ENCODE results near the gene RIMS4. TPM values are rescaled to one million over a fixed set of nuclear protein-coding genes. Genes with fewer than 3 reads are reported as not detected.

Gene RIMS4
- total and polyA plus RNA-seq, 9 donors, result 5.7 to 13.2 (median 10.1) TPM

GRCh38 chr20:44800391-44801046 lies 9.8 kb downstream of the RIMS4 start:
- 40% methylated on average over 2 of the region's 8 CpGs for WGBS (ENCODE audit: insufficient coverage)
- Histone ChIP-seq H3K36me3 (ENCODE audit: control insufficient read depth, insufficient read depth, low read length) (no peaks in the 10 kb centered on the region), H3K4me1 (ENCODE audit: control insufficient read depth, insufficient read depth, low read length) (peaks cover 34% of the 10 kb centered on the region)

GRCh38 chr20:44799691-44800090 lies 10.7 kb downstream of the RIMS4 start:
- Histone ChIP-seq H3K27me3 (ENCODE audit: control insufficient read depth, insufficient read depth, low read length) (no peaks in the 10 kb centered on the region), H3K9me3 (replicated peaks; ENCODE audit: control insufficient read depth, low read depth, low read length) (no peaks in the 10 kb centered on the region), H3K4me3 (ENCODE audit: low read length) (no peak overlapping the region), H3K4me1 (ENCODE audit: control insufficient read depth, insufficient read depth, low read length) (peaks cover 26% of the 10 kb centered on the region), H3K27ac (ENCODE audit: low read length) (no peak overlapping the region), H3K36me3 (ENCODE audit: control insufficient read depth, insufficient read depth, low read length) (no peaks in the 10 kb centered on the region)
- DNase-seq, result no peak
- 70% methylated on average over 2 of the region's 5 CpGs for WGBS (ENCODE audit: insufficient coverage)

More at GRCh38 chr20:44800391-44801046, 9.8 kb downstream of the RIMS4 start:
- H3K27ac ChIP-seq (ENCODE audit: low read length), result no peak overlapping the region
- H3K4me3 ChIP-seq (ENCODE audit: low read length), result no peak overlapping the region
- no peaks in the 10 kb centered on the region for H3K27me3 ChIP-seq (ENCODE audit: control insufficient read depth, insufficient read depth, low read length)
- no peak for DNase-seq
- no peaks in the 10 kb centered on the region for H3K9me3 ChIP-seq (replicated peaks; ENCODE audit: control insufficient read depth, low read depth, low read length)

GRCh38 chr20:44796758-44797457 lies 13.4 kb downstream of the RIMS4 start:
- DNase-seq, result no peak
- Histone ChIP-seq H3K9me3 (replicated peaks; ENCODE audit: control insufficient read depth, low read depth, low read length) (no peaks in the 10 kb centered on the region), H3K36me3 (ENCODE audit: control insufficient read depth, insufficient read depth, low read length) (no peaks in the 10 kb centered on the region), H3K27me3 (ENCODE audit: control insufficient read depth, insufficient read depth, low read length) (no peaks in the 10 kb centered on the region), H3K27ac (ENCODE audit: low read length) (no peak overlapping the region), H3K4me1 (ENCODE audit: control insufficient read depth, insufficient read depth, low read length) (peaks cover 9% of the 10 kb centered on the region), H3K4me3 (ENCODE audit: low read length) (no peak overlapping the region)
- no CpG with 5 or more reads among the region's 3 CpGs for WGBS (ENCODE audit: insufficient coverage)

GRCh38 chr20:44796311-44796710 lies 14.0 kb downstream of the RIMS4 start:
- H3K4me1 ChIP-seq (ENCODE audit: control insufficient read depth, insufficient read depth, low read length), result peaks cover 9% of the 10 kb centered on the region
- H3K27ac ChIP-seq (ENCODE audit: low read length), result no peak overlapping the region
- DNase-seq, result no peak
- no peaks in the 10 kb centered on the region for H3K36me3 ChIP-seq (ENCODE audit: control insufficient read depth, insufficient read depth, low read length)
- H3K9me3 ChIP-seq (replicated peaks; ENCODE audit: control insufficient read depth, low read depth, low read length), result no peaks in the 10 kb centered on the region
- H3K27me3 ChIP-seq (ENCODE audit: control insufficient read depth, insufficient read depth, low read length), result no peaks in the 10 kb centered on the region
- H3K4me3 ChIP-seq (ENCODE audit: low read length), result no peak overlapping the region

GRCh38 chr20:44795836-44796235 lies 14.5 kb downstream of the RIMS4 start:
- no peak overlapping the region for H3K4me3 ChIP-seq (ENCODE audit: low read length)
- DNase-seq, result no peak

GRCh38 chr20:44792796-44793195 lies 17.6 kb downstream of the RIMS4 start:
- WGBS (ENCODE audit: insufficient coverage), result 86% methylated on average over 3 of the region's 7 CpGs
- H3K4me1 ChIP-seq (ENCODE audit: control insufficient read depth, insufficient read depth, low read length), result peaks cover 13% of the 10 kb centered on the region
- no peaks in the 10 kb centered on the region for H3K27me3 ChIP-seq (ENCODE audit: control insufficient read depth, insufficient read depth, low read length)
- H3K4me3 ChIP-seq (ENCODE audit: low read length), result no peak overlapping the region
- H3K27ac ChIP-seq (ENCODE audit: low read length), result no peak overlapping the region
- H3K36me3 ChIP-seq (ENCODE audit: control insufficient read depth, insufficient read depth, low read length), result no peaks in the 10 kb centered on the region
- no peak for DNase-seq
- no peaks in the 10 kb centered on the region for H3K9me3 ChIP-seq (replicated peaks; ENCODE audit: control insufficient read depth, low read depth, low read length)

More at GRCh38 chr20:44795836-44796235, 14.5 kb downstream of the RIMS4 start:
- Histone ChIP-seq H3K27ac (ENCODE audit: low read length) (no peak overlapping the region), H3K4me1 (ENCODE audit: control insufficient read depth, insufficient read depth, low read length) (peaks cover 11% of the 10 kb centered on the region), H3K36me3 (ENCODE audit: control insufficient read depth, insufficient read depth, low read length) (no peaks in the 10 kb centered on the region), H3K9me3 (replicated peaks; ENCODE audit: control insufficient read depth, low read depth, low read length) (no peaks in the 10 kb centered on the region), H3K27me3 (ENCODE audit: control insufficient read depth, insufficient read depth, low read length) (no peaks in the 10 kb centered on the region)
- WGBS (ENCODE audit: insufficient coverage), result 22% methylated on average over 2 of the region's 4 CpGs

GRCh38 chr20:44790638-44791393 lies 19.5 kb downstream of the RIMS4 start:
- H3K4me3 ChIP-seq (ENCODE audit: low read length), result no peak overlapping the region
- DNase-seq, result no peak
- no peak overlapping the region for H3K27ac ChIP-seq (ENCODE audit: low read length)
- H3K9me3 ChIP-seq (replicated peaks; ENCODE audit: control insufficient read depth, low read depth, low read length), result no peaks in the 10 kb centered on the region
- H3K27me3 ChIP-seq (ENCODE audit: control insufficient read depth, insufficient read depth, low read length), result no peaks in the 10 kb centered on the region
- 61% methylated on average over 3 of the region's 11 CpGs for WGBS (ENCODE audit: insufficient coverage)
- H3K36me3 ChIP-seq (ENCODE audit: control insufficient read depth, insufficient read depth, low read length), result no peaks in the 10 kb centered on the region
- peaks cover 13% of the 10 kb centered on the region for H3K4me1 ChIP-seq (ENCODE audit: control insufficient read depth, insufficient read depth, low read length)

- H3K9me3 ChIP-seq (replicated peaks; ENCODE audit: control insufficient read depth, low read depth, low read length), result no peaks in the 10 kb centered on the region
- H3K4me1 ChIP-seq (ENCODE audit: control insufficient read depth, insufficient read depth, low read length), result peaks cover 13% of the 10 kb centered on the region
- WGBS (ENCODE audit: insufficient coverage), result 80% methylated on average over 1 of the region's 10 CpGs
- DNase-seq, result no peak
- no peaks in the 10 kb centered on the region for H3K27me3 ChIP-seq (ENCODE audit: control insufficient read depth, insufficient read depth, low read length)
- no peak overlapping the region for H3K4me3 ChIP-seq (ENCODE audit: low read length)
- no peak overlapping the region for H3K27ac ChIP-seq (ENCODE audit: low read length)
- H3K36me3 ChIP-seq (ENCODE audit: control insufficient read depth, insufficient read depth, low read length), result no peaks in the 10 kb centered on the region
These were observed 21.5 kb downstream of the RIMS4 start for GRCh38 chr20:44788706-44789456.

- no peak for DNase-seq
- Histone ChIP-seq H3K9me3 (replicated peaks; ENCODE audit: control insufficient read depth, low read depth, low read length) (no peaks in the 10 kb centered on the region), H3K27ac (ENCODE audit: low read length) (no peak overlapping the region), H3K36me3 (ENCODE audit: control insufficient read depth, insufficient read depth, low read length) (no peaks in the 10 kb centered on the region), H3K27me3 (ENCODE audit: control insufficient read depth, insufficient read depth, low read length) (no peaks in the 10 kb centered on the region), H3K4me1 (ENCODE audit: control insufficient read depth, insufficient read depth, low read length) (peaks cover 13% of the 10 kb centered on the region), H3K4me3 (ENCODE audit: low read length) (no peak overlapping the region)
- WGBS (ENCODE audit: insufficient coverage), result no CpG with 5 or more reads among the region's 7 CpGs
These were observed 23.0 kb downstream of the RIMS4 start for GRCh38 chr20:44787299-44787698.

- H3K4me1 ChIP-seq (ENCODE audit: control insufficient read depth, insufficient read depth, low read length), result peaks cover 3% of the 10 kb centered on the region
- no peak overlapping the region for H3K4me3 ChIP-seq (ENCODE audit: low read length)
- 40% methylated on average over 1 of the region's 1 CpG for WGBS (ENCODE audit: insufficient coverage)
- H3K27me3 ChIP-seq (ENCODE audit: control insufficient read depth, insufficient read depth, low read length), result no peaks in the 10 kb centered on the region
- H3K9me3 ChIP-seq (replicated peaks; ENCODE audit: control insufficient read depth, low read depth, low read length), result no peaks in the 10 kb centered on the region
- no peaks in the 10 kb centered on the region for H3K36me3 ChIP-seq (ENCODE audit: control insufficient read depth, insufficient read depth, low read length)
- H3K27ac ChIP-seq (ENCODE audit: low read length), result no peak overlapping the region
- DNase-seq, result no peak
These were observed 24.6 kb downstream of the RIMS4 start for GRCh38 chr20:44785768-44786167.

Measured in muscle of leg (tissue), 11 donors.